ENCODE results near the gene SSC5D.

The SSC5D gene

GRCh38 chr19:55471266-55471665, 17.0 kb upstream of the SSC5D start:
- ChIA-PET CTCF (interaction anchor here (0.8 to 1.5 kb wide), 2 partner anchors 33 to 161 kb away, joined by 3 to 13 read pairs; no protein-coding TSS in a partner anchor), POLR2A (interaction anchor here (1.2 kb wide), 1 partner anchor 10 kb away, joined by 4 read pairs; the partner anchor contains the start of gene ISOC2)
- H3K36me3 ChIP-seq (ENCODE audit: control insufficient read depth in 2 of 2, insufficient read depth in 1 of 2, low read length in 2 of 2): no peaks in the 10 kb centered on the region
- H3K27ac ChIP-seq (ENCODE audit: extremely low read depth, low read depth, low read length): no peak overlapping the region
- TF ChIP-seq ZNF558 (tag by site-specific recombination; IDR thresholded peaks at IDR 0.05) (no peak), ZNF10 (tag by site-specific recombination; IDR thresholded peaks at IDR 0.05) (0 out of 2 replicates have a peak, but pooled peaks have one; percentile 37), ZNF707 (tag by site-specific recombination; IDR thresholded peaks at IDR 0.05) (no peak), PATZ1 (tag by site-specific recombination; IDR thresholded peaks at IDR 0.05) (no peak), PBX3 (CRISPR knock-in tag; IDR thresholded peaks at IDR 0.05) (no peak), ZNF768 (tag by site-specific recombination; IDR thresholded peaks at IDR 0.05) (no peak), ZFP69B (tag by site-specific recombination; IDR thresholded peaks at IDR 0.05) (no peak), SP2 (tag by site-specific recombination; IDR thresholded peaks at IDR 0.05) (peak; percentile 6; the same call in 1 of the 2 replicates), ZBTB10 (tag by site-specific recombination; IDR thresholded peaks at IDR 0.05) (no peak), ZNF398 (tag by site-specific recombination; IDR thresholded peaks at IDR 0.05) (no peak), ZFP41 (tag by site-specific recombination; IDR thresholded peaks at IDR 0.05; ENCODE audit: borderline replicate concordance) (no peak)
- H3K4me1 ChIP-seq (ENCODE audit: control insufficient read depth, insufficient read depth, low read length): 0 out of 2 replicates have a peak, but pooled peaks cover 2% of the 10 kb centered on the region
- H3K9me3 ChIP-seq (ENCODE audit: control insufficient read depth, insufficient read depth, low read depth, low read length): no peaks in the 10 kb centered on the region
- no peak overlapping the region for H3K4me3 ChIP-seq (ENCODE audit: low read depth, low read length)

GRCh38 chr19:55472463-55472862, 15.8 kb upstream of the SSC5D start:
- CTCF ChIA-PET: interaction anchor here (0.7 kb wide), 1 partner anchor 200 kb away, joined by 3 read pairs; no protein-coding TSS in a partner anchor
- Histone ChIP-seq H3K27ac (ENCODE audit: extremely low read depth, low read depth, low read length) (no peak overlapping the region), H3K9me3 (ENCODE audit: control insufficient read depth, insufficient read depth, low read depth, low read length) (no peaks in the 10 kb centered on the region), H3K36me3 (ENCODE audit: control insufficient read depth in 2 of 2, insufficient read depth in 1 of 2, low read length in 2 of 2) (no peaks in the 10 kb centered on the region), H3K4me1 (ENCODE audit: control insufficient read depth, insufficient read depth, low read length) (peaks cover 2% of the 10 kb centered on the region; the same call in 1 of the 2 replicates), H3K4me3 (ENCODE audit: low read depth, low read length) (no peak overlapping the region)
- TF ChIP-seq PRDM6 (tag by site-specific recombination; IDR thresholded peaks at IDR 0.05) (no peak), ZNF701 (tag by site-specific recombination; IDR thresholded peaks at IDR 0.05) (no peak), ZNF645 (tag by site-specific recombination; IDR thresholded peaks at IDR 0.05) (no peak), ZNF37A (tag by site-specific recombination; IDR thresholded peaks at IDR 0.05) (no peak), ZBTB48 (tag by site-specific recombination; IDR thresholded peaks at IDR 0.05) (no peak), ZNF184 (tag by site-specific recombination; IDR thresholded peaks at IDR 0.05) (no peak), ZNF140 (tag by site-specific recombination; IDR thresholded peaks at IDR 0.05) (no peak), KLF1 (tag by site-specific recombination; IDR thresholded peaks at IDR 0.05) (no peak), ZBTB7A (tag by site-specific recombination; IDR thresholded peaks at IDR 0.05; ENCODE audit: low read depth) (no peak), ZNF501 (tag by site-specific recombination; IDR thresholded peaks at IDR 0.05) (no peak), ZFHX2 (tag by site-specific recombination; conservative IDR thresholded peaks at IDR 0.05) (no peak), BCL11A (tag by site-specific recombination; IDR thresholded peaks at IDR 0.05; ENCODE audit: low read depth) (no peak)
- TF ChIP-seq, protein P1, sequence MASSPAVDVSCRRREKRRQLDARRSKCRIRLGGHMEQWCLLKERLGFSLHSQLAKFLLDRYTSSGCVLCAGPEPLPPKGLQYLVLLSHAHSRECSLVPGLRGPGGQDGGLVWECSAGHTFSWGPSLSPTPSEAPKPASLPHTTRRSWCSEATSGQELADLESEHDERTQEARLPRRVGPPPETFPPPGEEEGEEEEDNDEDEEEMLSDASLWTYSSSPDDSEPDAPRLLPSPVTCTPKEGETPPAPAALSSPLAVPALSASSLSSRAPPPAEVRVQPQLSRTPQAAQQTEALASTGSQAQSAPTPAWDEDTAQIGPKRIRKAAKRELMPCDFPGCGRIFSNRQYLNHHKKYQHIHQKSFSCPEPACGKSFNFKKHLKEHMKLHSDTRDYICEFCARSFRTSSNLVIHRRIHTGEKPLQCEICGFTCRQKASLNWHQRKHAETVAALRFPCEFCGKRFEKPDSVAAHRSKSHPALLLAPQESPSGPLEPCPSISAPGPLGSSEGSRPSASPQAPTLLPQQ (tag by site-specific recombination; IDR thresholded peaks at IDR 0.05): no peak
- POLR2A ChIA-PET: no interaction called here
